WTC11 (cell line): Measurements from ENCODE around the gene CHRNB2.

Source experiments
- JUN ChIP-seq: sonication (generic); formaldehyde crosslinking; IDR thresholded peaks from 2 replicates; pipeline ENCODE4 v1.8.0; 2023; ENCODE audit warnings: mild to moderate bottlenecking, missing genetic modification reagents
- ZNF232 ChIP-seq: sonication (generic); formaldehyde crosslinking; IDR thresholded peaks from 2 replicates; pipeline ENCODE4 v1.8.0; 2022; ENCODE audit warnings: mild to moderate bottlenecking, missing genetic modification reagents
- TF ChIP-seq, protein P1 (sequence below): sonication (generic); formaldehyde crosslinking; conservative IDR thresholded peaks from 2 replicates; pipeline ENCODE4 v1.8.1; 2022; ENCODE audit warnings: mild to moderate bottlenecking, missing genetic modification reagents
- TF ChIP-seq, protein P2 (sequence below): sonication (generic); formaldehyde crosslinking; IDR thresholded peaks from 2 replicates; pipeline ENCODE4 v1.8.1; 2023; ENCODE audit warnings: mild to moderate bottlenecking, missing genetic modification reagents, moderate library complexity

DNA sequence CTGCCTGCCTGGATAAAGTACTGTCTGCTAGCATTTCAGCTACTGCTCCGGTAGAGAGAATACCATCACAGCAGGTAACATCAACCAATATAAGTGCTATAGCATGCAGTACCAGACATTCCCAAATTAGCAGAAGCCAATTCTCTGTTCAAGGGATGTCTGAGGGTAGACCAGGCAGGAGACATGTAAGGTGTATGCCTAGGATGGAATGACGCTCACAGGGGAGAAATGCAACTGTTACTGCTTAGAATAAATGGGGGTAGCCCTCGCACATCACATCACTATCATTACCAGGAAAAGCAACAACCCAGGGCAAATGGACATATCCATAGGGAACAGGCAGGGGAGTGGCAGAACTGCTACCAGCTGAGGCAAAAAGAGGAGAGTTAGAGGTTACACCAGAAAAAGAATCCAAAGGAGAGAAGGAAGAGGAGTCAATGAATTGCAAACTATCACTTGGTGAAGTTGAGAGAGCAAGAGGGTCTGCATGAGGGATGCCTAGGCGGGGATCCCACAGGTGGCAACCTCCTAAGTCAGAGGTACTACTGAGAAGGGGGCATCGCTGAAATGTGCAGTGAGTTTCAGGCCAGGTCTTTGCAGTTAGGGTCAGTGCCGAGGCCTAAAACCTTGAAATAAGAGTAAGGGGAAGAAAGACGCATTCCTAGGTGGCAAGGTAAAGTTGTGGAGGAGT, 10.2 kb upstream of the CHRNB2 start:
- TF ChIP-seq ZNF232 (CRISPR knock-in tag) (no peak), JUN (CRISPR knock-in tag) (no peak)
- TF ChIP-seq, protein P1, sequence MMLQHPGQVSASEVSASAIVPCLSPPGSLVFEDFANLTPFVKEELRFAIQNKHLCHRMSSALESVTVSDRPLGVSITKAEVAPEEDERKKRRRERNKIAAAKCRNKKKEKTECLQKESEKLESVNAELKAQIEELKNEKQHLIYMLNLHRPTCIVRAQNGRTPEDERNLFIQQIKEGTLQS, result no peak
- TF ChIP-seq, protein P2, sequence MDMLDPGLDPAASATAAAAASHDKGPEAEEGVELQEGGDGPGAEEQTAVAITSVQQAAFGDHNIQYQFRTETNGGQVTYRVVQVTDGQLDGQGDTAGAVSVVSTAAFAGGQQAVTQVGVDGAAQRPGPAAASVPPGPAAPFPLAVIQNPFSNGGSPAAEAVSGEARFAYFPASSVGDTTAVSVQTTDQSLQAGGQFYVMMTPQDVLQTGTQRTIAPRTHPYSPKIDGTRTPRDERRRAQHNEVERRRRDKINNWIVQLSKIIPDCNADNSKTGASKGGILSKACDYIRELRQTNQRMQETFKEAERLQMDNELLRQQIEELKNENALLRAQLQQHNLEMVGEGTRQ (CRISPR knock-in tag), result no peak
